Activated effector memory CD4-positive, alpha-beta T cell treated with anti-CD3 and anti-CD28 coated beads, Interleukin-2, amount 50 U/mL, for 16 hours (primary cell): ENCODE data around the gene RIPK3.

Source experiments
- DNase-seq: peaks from one replicate; pipeline ENCODE4 v3.0.0-alpha.2; 2020

RIPK3 gene

DNA sequence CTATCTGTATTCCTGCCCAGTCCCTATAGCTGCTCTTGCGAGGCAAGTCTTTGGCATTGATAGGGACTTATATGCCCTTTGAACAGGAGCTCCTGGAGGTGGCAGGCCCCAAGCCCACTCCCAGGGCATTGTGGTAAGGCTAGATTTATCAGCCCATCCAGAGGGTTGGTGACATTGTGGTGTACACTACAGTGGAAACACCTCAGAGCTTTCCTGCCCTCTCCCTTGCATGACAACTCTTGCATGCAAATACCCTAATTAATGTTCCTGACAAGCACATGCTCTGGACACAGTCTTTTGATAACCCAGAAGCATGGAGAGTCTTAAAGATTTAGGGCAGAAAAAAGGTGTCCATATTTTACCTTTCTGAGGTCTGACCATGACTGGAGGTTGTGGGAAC, 815 bp upstream of the RIPK3 start:
- no peak for DNase-seq

DNA sequence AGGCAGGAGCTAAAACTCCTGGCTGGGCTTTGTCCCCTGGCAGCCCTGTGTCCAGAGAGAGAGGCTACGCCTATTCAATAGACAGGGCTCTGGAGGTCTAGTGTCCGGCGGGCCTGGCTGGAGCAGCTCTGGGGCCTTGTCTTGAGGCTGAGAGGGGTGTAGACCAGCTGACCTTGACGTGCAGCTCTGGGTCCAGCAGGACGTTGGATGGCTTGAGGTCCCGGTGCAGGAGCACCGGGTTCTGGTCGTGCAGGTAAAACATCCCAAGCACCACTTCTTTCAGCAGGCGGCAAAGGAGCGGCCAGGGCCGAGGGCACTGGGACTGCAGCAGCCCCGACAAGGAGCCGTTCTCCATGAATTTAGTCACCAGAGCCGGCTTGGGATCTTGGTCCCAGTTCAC, 948 bp downstream of the RIPK3 start:
- DNase-seq: no peak

DNA sequence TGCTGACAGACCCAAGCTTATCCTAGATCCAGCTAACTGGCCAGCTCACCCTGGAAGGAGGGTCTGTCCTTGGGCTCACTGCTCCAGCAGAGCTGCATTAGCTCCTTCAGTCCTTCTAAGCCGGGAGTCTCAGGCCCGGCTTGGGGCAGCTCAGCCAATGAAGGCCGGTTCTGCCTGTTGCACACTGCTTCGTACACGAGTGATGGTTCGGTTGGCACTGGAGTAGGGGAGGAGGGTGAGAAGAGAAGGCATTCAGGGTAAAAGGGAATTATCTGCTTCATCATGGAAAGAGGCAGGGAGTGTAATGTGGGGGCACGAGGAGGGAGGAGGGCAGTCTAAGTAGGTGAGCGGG, 2.0 kb downstream of the RIPK3 start:
- no peak for DNase-seq

DNA sequence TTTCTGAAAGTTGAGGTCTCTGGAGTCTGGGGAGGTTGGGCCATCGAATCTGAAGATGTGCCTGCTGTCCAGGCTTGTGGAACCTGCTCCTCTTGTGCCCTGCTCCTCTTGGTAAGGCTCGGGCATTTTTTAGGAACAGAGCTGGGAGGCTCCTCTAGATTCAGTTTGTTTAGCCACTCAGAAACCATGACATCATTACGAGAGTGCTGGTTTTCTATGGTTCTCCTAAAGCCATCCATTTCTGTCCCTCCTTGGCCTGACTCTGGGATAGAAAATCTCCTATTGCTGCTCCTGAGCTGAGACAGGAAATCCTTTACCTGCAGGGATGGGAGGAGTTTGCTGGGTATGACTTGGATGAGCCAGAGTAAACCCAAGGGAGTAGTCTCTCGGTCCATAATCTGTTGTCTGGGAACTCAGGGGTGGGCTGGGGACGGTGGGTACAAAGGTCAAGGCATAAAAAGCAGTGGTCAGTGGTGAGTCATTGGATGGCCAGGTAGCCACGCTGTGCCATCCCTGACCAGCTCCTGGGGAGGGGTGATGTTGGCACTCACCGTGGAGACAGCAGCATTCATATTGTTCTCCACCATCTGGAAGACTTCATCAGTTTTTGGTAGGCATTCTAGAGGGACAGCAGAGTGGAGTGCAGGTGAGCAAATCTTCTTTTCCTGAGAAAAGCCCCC, 2.5 kb downstream of the RIPK3 start:
- no peak for DNase-seq

DNA sequence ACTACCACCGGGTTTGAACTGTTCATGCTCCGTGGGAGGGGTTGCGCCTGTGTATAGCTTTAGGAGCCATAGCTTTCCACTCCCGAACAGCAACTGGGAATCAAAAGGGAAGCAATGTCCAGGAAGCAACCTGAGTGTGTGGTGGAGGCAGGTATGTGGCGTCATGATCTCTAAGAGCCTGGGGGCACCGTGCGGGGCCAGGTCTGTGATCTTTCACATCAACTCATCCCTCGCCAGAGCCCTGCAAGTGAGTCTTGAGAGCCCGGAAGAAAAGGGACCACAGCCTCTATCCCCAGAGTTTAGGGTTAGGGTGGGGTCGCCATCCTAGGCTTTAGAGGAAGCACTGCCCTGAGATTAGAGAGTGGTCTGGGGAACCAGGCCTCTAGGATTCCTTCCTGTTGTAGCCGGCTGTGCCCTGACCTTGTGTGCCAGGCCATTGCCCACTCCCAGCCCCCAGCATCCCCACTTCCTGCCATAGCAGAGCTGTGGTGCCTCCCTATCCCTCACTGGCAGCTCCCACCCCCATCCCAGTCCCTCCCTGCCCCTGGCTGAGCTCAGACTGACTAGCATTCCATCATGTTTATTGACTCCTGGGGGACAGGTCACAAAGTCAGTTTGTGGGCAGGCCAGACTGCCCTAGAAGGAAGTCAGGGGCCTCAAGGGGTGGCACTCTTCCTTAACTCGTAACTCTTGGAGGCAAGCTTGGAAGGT, 4.2 kb downstream of the RIPK3 start:
- DNase-seq: no peak

DNA sequence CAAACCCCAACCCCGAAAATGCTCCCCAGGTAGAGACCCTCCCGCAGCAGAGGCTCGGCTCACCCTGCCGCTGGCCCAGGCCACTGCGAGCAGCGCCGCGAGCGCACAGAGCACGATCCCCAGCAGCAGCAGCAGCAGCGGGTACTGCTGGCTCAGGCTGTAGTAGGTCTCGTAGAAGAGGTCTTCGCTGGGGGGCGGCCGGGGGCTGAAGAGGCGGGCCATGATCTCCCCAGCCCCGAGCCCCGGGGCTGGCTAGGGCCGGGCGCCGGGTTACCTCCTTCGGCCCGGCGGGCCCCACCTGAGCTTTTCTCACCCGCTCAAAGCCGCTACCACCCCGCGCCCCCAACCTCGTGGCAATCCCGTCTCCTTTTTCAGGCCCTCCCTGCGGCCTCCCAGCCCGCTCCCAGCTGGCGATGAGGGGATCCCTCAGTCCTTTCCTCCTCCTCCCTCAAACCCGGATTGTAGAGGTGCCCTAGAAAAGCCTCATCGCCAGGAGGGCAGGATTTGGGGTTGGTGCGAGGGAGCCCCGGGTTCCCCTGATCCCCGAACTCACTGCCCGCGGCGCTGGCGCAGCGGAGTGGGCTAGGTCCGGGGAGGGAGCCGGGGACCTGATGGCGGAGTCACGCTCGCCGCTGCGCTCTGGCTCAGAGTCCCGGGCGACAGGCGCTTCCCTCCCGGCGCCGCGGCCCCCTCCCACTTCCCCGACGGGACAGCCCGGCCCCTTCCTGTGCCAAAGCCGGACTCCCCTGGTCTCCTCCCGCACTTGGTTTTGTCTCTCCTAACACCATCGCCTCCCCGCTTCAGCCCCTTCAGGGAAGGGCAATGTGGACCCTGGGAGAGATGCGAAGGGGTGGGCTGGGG, 5.1 kb downstream of the RIPK3 start, which contains the start of gene ADCY4:
TSS of gene ADCY4 (minus strand) at position 641 of the 861 bp plus-strand sequence. CDS start at position 222, 419 bp downstream.
- peak; percentile 71 for DNase-seq

DNA sequence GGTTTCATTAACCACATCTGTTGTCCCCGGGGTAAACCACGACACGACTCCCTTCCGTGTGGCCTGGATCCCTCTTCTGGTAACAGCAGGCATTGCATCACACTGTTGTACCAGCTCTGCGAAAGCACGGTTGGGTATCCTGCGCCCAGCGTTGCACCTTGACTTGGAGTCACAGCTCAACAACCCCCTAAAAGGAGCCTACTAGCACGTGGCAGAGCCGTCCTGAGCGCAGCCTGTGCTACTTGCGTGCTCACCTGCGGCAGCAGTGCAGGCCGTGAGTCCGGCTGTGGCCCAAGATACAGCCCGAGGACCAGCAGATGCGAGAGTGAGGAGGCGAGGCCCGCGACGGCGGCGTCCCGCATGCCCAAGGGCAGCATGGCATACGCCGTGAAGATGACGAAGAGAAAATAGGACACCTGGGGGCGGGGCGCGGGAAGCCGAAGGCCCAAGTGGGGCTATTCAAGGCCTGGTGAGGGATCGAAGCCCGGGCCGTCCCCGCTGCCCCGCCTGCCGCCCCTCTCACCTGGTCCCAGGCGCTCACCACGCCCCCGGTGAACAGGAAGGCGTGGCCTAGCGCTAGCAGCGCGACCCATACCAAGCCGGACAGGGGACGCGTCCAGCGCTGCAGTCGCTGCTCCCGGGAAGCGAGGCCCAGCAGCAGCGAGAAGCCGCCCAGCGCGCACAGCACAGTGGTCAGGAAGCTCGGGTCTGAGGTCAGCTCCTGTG, 7.4 kb downstream of the RIPK3 start:
- DNase-seq: peak; percentile 92

DNA sequence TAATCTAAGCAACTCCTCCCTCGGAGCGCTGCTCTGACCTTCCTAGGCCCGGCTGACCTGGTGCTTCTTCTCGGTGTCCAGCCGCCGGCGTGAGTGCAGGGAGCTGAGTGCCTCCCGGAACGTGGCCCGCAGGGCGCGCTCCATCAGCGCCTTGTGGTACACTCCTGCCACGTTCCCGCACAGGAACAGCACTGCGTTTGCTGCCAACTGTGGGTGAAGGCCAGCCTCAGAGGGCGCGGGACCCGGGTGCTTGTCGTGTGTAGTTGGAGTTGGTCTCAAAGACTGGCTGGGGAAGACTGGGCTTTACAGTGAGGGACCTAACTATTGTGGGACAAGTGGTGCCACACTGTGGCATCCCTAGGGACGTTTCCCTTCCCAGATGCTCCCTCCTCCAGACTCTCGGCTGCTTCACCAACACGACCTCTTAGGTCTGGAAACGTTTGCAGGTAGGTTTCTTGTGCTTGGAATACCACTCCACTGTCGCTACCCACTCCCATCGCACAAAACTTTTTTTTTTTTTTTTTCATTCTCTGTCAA, 8.0 kb downstream of the RIPK3 start:
- no peak for DNase-seq

DNA sequence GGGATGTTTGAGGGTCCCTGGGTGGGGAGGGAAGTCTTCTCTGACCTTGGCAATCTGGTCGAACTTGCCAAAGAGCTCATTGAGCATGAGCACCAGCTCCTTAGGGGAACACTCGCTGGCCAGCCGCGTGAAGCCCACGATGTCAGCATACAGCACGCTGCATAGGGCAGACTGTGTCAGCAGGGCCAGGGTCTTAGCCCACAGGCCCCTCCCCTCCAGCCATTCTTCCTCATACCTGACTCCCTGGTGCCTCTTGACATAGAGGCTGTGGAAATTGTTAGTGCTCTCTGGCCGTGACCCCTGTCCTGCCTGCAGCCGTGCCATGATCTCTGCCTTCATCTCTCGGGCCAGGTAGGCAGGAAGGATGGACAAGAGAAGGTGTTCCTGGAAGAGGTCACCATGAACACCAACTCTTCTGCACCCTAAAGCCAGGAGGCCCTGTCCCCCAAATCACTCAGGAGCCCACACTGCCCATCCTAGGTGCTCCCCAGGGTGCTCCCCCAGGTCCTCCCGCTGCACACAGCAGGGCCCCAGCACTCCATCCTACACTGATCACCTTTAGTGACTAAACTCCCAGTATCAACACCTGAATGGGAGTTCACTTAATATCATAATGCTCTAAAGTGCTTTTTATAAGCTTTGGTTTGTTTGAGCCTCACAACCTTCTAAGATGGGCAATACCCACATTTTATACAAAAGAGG, 8.7 kb downstream of the RIPK3 start:
- DNase-seq: no peak

DNA sequence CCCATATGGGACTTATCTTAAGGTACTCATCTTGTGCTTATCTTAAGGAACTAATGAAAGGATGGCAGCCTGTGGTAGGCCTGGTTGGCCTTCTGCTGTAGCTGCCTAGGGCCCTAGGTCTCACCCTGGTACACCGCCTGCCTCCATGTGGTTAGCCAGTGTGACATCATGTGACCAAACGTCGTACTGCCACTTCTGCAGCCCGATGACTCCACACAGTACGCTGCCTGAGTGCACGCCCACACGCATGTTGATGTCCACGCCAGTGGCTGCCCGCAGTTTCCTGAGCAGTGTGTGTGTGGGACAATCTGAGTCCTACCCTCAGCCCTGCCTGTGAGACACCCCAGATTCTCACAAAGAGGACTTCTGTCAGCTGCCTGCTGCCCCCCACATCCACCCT, 10.1 kb downstream of the RIPK3 start:
- peak; percentile 80 for DNase-seq

DNA sequence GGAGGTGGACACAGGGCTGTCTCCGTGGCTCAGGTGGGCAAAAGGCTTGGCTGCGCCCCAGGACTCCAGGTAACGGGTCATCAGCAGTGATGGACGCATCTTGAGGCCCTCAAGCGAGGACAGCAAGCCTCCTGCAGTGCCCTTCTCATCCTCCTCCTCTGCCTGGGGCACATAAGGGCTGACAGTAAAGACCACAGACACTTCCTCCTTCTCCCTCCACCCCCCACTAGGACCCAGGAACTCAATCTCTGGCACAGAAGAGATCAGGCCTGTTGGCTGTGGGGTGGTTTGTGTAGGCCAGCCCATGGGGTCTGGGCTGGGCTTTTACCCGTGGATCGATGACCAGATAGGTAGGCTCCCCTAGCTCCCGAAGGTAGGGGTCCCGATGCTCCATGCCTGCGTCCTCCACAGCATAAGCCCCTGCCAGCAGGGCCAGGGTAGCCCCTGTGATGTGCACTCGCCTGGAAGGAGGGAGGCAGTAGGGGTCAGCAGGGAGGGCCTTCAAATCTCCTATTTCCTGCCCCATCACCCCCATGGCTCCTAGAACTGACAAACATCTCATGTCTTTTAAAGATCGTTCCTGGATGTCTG, 10.6 kb downstream of the RIPK3 start:
- no peak for DNase-seq

DNA sequence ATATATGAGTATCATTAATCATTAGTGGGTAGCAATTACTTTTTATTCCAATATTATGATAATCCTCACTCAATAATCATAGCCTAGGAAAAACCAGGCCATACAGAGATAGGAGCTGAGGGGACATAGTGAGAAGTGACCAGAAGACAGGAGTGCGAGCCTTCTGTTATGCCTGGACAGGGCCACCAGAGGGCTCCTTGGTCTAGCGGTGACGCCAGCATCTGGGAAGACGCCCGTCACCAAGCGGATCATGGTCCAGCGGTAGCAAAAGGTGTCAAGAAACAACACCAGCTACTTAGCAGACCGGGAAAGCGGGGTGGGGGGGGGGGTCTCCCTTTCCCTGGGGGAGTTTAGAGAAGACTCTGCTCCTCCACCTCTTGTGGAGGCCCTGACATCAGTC, 11.9 kb downstream of the RIPK3 start:
- DNase-seq: peak; percentile 69

DNA sequence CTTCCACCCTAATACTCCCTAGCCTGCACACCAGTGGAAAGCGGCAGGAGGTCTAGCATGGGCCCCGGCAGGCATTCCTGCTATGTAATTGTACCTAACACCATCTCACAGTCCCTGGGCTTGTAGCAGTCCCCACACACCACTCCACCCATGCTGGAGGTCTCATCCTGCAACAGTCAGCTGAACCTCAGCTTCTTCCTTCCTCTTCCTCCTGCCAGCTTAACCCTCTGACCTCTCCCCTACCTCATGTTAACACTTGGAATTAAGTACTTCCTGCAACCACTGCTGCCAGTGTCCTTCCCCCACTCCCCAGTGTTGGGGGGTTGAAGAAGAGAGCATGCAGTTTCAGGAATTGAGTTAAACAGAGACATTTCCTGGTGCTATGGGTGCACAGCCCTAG, 12.5 kb downstream of the RIPK3 start:
- DNase-seq: no peak

DNA sequence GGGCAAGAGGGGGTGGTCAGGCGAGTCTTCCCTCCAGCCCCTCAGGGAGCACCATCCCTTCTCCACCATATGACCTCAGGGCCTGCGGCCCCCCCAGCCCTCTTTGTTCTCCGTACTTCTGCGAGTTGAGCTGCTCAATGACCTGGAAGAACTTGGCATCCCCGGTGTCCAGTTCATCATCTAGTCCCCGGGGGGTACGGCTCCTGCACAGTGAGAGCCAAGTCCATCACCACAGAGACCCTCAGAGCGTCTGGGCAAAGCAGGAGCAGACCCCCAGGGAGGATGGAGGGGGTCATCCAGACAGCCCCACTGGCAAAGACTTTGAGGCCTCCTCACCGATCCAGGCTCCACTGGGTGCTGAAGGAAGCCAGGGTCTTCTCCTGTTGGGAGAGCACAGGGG, 13.8 kb downstream of the RIPK3 start:
- no peak for DNase-seq

DNA sequence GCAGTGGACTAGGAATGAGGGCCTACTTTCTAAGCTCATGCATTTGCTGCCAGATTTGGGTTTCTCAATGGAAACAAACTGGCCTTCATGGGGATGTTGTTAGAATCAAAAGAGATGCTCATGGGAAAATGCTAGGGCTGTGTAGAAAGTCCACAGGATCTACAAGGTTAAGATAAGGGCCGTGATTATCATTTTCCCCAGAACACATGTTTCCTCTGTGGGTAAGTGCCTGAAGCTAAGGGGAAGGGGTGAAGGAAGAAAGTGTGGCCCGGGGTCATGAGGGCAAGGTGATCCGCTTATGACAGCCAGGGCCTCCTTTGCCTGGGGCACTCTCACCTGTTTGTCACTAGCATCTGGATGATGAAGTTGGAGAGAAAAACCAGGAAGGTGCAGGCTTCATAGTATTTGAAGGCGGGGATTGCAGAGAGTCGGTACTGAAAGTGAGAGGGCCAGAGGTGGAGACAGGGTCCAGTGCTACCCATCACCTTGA, 14.7 kb downstream of the RIPK3 start:
- DNase-seq: no peak

DNA sequence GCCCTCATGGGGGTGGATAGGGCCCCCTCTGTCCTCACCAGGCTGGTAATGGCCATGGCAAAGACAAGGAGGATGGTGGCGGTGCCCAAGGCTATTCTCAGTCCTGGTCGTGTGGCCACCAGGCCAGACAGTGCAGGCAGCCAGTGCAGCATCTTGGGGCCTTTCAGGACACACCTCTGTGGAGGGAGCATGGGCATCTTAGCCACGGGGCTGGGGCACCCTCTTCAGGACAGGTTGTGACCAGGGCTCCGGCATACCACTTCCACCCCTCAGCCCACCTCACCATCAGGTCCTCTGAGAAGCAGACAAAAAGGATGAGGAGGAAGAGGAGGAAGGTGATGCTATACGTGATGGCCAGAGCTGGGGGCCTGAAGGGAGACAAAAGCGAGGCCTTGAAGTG, 15.8 kb downstream of the RIPK3 start:
- no peak for DNase-seq

DNA sequence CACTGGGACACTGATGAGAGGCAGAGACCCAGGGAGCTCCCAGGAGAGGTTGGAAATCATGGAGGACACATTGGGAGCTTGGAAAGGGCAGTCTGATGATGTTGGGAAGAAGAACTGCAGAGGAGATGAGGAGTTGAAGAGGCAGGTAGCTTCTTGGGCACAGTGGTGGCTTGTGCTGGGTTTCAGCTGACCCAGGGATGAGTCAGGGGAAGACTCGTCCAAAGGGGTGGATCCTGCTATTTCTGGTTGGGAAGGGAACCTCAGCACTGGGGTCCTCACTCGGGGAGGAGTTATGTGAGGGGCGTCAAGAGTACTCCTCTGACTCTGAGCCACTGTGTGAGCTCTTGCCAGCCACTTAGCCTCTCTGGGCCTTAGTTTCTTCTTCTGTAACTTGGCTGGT, 16.4 kb downstream of the RIPK3 start:
- no peak for DNase-seq

DNA sequence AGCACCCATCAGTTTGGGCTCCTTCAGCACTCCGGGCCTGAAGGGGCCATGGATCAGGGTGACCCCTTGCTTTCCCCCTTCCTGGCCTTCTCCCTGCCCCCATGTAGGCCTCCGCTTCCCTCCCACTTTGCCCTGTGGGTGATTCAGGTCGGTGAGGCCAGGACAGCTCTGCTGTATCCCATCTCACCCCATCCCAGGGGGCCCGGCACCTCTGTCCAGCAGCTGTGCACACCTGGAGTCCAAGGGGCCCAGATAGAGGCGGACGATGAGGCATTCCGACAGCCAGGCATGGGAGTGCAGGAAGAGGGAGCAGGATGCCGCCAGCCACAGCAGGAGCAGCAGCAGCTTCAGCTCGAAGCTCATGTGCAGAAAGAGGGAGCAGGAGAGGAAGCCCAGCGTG, 17.1 kb downstream of the RIPK3 start:
- DNase-seq: no peak

DNA sequence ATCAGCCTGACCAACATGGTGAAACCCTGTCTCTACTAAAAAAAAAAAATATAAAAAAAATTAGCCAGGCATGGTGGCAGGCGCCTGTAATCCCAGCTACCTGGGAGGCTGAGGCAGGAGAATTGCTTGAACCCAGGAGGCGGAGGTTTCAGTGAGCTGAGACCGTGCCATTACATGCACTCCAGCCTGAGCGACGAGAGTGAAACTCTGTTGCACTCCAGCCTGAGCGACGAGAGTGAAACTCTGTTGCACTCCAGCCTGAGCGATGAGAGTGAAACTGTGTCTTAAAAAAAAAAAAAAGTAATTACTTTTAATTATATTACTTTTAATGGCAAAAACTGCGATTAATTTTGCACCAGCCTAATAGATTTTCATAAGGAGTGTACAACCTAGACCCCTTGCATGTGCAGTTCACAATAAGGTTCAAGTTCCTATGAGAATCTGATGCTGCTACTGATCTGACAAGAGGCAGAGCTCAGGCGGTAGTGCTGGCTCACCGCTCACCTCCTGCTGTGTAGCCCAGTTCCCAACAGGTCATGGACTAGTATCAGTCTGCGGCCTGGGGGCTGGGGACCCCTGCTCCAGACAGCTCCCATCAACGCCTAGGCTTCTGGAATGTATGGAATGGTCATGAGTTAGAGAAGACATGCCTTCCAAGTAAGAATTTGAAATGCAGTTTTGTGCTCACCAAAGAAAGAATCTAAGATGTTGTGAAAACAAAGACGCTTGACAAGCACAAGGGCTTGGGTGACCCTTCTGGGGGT, 18.4 kb downstream of the RIPK3 start:
- DNase-seq: no peak

DNA sequence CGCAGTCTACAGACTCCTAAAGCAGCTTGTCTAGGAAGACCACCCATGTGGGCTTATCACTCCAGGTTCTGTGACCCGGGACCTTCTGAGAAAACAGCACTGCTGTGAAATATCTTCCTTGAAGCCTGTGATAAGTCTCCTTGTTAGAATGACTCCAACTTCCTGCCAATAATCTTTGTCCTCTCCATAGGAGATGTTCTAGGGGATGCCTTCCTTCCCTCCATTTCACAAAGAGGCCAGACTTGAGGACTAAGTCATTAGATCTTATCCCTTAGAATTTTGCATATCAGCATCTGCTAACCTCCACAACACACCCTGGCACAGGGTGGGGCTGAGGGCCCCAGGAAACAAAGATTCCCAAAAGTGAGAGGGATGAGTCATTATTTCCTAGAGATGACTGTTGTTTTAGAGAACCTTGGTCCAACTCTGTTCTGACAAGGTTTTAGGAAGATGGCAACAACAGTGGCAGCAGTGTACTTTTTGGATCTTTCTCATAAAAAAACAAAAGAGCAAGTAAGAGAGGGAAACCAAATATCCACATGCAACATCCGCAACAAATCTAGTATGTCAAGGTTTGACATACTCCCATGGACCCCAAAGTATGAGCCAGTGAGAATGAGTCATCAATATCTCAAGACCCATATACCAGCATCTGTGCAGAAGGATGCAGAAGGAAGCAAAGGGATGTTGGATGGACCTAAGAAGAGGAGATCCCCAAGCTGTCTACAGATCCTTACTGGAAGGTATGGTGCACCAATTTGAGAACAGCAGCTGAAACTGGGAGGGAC, 22.5 kb downstream of the RIPK3 start:
- DNase-seq: no peak
